Loucy (cell line): ENCODE measurements around the gene EXOSC7.

Source experiments
- CTCF ChIP-seq: fragments of 200-600 bp; sonication (generic); conservative IDR thresholded peaks from 2 replicates; pipeline ENCODE4 v1.5.1; 2014; ENCODE audit warnings: mild to moderate bottlenecking, antibody characterized with exemption, low read length
- EZH2phosphoT487 ChIP-seq: fragments of 200-600 bp; IDR thresholded peaks from 2 replicates; pipeline ENCODE4 v1.6.1; 2018; ENCODE audit warnings: antibody characterized with exemption, mild to moderate bottlenecking, moderate library complexity, borderline replicate concordance

GRCh38 chr3:45049807-45050206, 73.8 kb downstream of the EXOSC7 start:
- TF ChIP-seq CTCF (no peak), EZH2phosphoT487 (no peak)
